Activated T-helper 17 cell treated with anti-CD3 and anti-CD28 coated beads, Interleukin-2, amount 50 U/mL, for 72 hours (primary cell): Measurements from ENCODE around the gene MTARC1. TPM values are rescaled to one million over a fixed set of nuclear protein-coding genes. Genes with fewer than 3 reads are reported as not detected.

ENCODE experiments used
- ATAC-seq: fragments of 150-1000 bp; cut with Tn5 transposase; replicated peaks from 2 replicates; pipeline ENCODE4 v1.10.0; 2021; ENCODE audit warnings: mild to moderate bottlenecking, moderate library complexity
- H3K27ac Mint-ChIP-seq: one replicate; pipeline ENCODE4 v1.8.0; 2022; ENCODE audit warnings: mixed read lengths
- H3K27me3 Mint-ChIP-seq: one replicate; pipeline ENCODE4 v1.8.0; 2022; ENCODE audit warnings: mixed read lengths
- H3K36me3 Mint-ChIP-seq: one replicate; pipeline ENCODE4 v1.8.0; 2022; ENCODE audit warnings: low read depth, mild to moderate bottlenecking, mixed read lengths
- H3K4me1 Mint-ChIP-seq: one replicate; pipeline ENCODE4 v1.8.0; 2022; ENCODE audit warnings: mixed read lengths
- H3K4me3 Mint-ChIP-seq: one replicate; pipeline ENCODE4 v1.8.0; 2022; ENCODE audit warnings: mild to moderate bottlenecking, mixed read lengths
- H3K9me3 Mint-ChIP-seq: one replicate; pipeline ENCODE4 v1.8.0; 2022; ENCODE audit warnings: mixed read lengths
- total RNA-seq, 2 donors: library from RNA; stranded (reverse); gene quantifications; one replicate each; pipeline ENCODE4 v1.2.3, GENCODE V29; 2022

The MTARC1 gene
- total RNA-seq, 2 donors from 2014 or later, result 0.11 TPM; not detected in 1

DNA sequence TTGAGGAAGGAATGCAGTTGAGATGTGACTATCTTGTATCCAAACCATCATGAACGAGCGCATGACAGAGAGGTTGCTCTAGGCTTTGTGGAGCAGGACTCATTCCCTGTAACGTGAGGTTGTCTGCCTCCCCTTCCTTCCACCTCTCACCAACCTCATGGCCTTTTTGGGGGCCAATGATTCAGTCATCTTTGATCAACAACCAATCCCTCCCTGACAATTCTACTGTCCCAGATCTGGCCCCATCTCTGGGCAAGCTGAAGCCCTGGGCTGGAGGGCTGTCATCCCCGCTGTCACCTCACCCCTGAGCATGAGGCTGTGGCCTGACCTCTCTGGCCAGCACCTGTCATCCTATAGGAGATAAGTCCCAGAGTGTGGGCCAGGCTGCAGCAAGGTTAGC, 19.7 kb downstream of the MTARC1 start:
- Mint-ChIP-seq H3K27me3 (peaks cover 36% of the 10 kb centered on the region), H3K36me3 (no peaks in the 10 kb centered on the region), H3K4me3 (no peak overlapping the region), H3K9me3 (no peaks in the 10 kb centered on the region), H3K4me1 (no peaks in the 10 kb centered on the region), H3K27ac (no peak overlapping the region)
- no peak for ATAC-seq

DNA sequence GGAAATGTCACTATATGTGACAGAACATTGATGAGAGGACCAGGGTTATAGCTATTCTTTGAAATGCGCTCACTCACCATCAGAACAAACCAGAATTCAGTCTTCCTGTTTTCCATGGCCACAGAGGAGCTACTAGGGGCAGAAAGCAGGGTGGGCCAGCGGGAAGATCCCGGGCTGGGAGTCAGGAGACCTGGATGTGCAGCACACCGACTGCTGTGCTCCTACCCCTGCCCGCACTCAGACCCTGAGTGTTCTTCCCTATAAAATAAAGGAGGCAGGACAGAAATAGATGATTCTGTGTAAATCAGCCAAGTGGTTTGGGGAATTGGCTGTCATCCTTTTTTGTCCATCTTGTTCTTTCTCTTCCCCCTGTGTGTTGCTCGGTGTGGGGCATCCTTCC, 21.0 kb downstream of the MTARC1 start:
- no peaks in the 10 kb centered on the region for H3K9me3 Mint-ChIP-seq
- H3K27ac Mint-ChIP-seq, result no peak overlapping the region
- H3K36me3 Mint-ChIP-seq, result no peaks in the 10 kb centered on the region
- no peak overlapping the region for H3K4me3 Mint-ChIP-seq
- H3K27me3 Mint-ChIP-seq, result peaks cover 32% of the 10 kb centered on the region
- no peaks in the 10 kb centered on the region for H3K4me1 Mint-ChIP-seq
- no peak for ATAC-seq

DNA sequence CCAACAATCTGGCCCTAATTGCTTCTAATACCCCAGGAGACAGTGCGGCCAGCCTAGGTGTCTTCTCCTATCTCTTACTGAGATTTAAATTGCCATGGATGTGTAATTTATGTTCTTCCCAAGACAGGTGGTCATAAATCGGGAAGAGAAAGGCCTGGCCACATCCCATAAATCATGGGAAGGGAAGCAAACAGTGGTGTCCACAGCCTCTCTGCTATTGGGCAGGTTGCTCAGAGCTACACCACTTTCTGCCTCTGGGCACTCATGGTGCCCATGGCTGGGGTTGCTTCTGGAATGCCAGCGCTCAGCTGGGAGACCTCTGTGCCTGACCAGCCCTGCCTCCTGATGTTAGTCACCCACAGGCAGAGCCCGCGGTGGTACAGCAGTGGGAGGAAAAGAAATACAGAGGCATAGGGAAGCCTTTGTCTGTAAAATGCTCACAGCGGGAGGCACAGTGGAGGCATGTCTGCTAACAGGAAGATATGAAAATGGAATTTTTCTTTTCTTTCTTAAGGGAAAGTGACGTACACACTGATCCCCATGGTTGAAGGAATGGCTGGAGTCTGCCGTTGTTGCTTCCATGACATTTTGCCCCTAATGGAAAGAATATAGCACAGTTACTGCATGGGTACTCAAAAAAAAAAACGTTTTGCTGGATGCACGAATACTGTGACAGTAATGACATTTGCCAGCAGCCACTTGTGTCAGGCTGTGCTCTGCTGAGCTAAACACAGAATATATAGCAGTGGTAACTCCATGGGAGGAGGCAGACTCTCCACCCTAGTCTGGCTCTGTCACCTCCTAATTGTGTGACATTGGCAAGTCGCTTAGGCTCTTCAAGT, 21.9 kb downstream of the MTARC1 start:
- Mint-ChIP-seq H3K27ac (no peak overlapping the region), H3K4me1 (no peaks in the 10 kb centered on the region), H3K36me3 (no peaks in the 10 kb centered on the region), H3K27me3 (peaks cover 29% of the 10 kb centered on the region), H3K4me3 (no peak overlapping the region), H3K9me3 (no peaks in the 10 kb centered on the region)
- ATAC-seq, result no peak

DNA sequence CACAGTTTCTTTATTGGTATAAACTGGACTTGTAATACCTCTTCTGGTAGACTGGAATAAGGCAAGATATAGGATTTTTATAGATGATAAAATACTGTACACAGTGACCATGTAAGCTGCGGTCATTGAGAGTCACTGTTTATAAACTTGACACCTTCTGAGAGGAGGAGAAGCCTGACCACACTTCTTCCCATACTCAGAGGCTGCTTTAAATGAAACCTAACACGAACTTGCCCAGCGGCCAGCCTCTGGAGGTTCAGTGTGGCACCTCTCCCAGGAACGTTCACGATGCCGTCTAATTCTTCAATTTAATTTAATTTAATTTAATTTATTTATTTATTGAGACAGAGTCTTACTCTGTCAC, 22.5 kb downstream of the MTARC1 start:
- Mint-ChIP-seq H3K4me3 (no peak overlapping the region), H3K4me1 (no peaks in the 10 kb centered on the region), H3K27me3 (peaks cover 23% of the 10 kb centered on the region), H3K9me3 (no peaks in the 10 kb centered on the region), H3K27ac (no peak overlapping the region), H3K36me3 (no peaks in the 10 kb centered on the region)
- ATAC-seq, result no peak

DNA sequence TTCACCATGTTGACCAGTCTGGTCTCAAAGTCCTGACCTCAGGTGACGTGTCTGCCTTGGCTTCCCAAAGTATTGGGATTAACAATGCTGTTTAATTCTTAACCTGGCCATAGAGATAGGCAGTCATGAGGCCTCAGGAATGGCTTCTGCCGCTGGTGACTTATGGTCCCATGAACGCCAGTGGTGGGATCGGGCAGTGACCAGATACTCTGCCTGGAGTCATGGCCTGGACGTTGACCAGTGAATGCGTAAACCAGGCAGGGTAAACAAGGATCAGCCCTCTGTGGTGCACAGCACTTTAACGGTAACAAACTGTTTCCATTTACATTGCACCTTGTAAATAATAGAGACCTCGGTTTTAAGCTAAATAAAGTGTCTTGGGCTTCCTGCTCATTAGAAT, 23.0 kb downstream of the MTARC1 start:
- Mint-ChIP-seq H3K27ac (no peak overlapping the region), H3K27me3 (peaks cover 26% of the 10 kb centered on the region), H3K4me1 (no peaks in the 10 kb centered on the region), H3K36me3 (no peaks in the 10 kb centered on the region), H3K9me3 (no peaks in the 10 kb centered on the region), H3K4me3 (peak overlapping the region; percentile 62)
- no peak for ATAC-seq

DNA sequence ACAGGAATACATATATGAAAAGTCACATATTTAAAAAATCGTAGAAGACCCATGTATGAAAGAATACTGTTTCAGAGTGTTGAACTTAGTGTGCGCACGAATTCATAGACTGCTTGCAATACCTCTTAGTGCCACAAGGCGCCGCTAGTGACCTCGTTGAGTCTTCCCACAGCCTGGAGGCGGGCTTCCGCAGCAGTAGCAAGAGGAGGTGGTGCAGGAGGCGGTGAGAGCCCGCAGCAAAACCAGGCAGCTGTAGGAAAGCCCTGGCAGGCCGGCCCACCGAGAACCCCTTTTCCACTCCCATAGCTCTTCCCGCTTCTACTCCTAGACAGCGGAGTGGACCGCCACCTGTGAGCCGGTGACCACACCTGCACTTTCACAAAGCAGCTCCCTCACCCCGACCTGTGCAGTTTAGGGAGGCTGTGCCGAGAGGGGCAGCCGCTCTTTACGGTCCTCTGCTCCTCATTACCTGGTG, 23.5 kb downstream of the MTARC1 start:
- H3K4me3 Mint-ChIP-seq, result peak overlapping the region; percentile 62

DNA sequence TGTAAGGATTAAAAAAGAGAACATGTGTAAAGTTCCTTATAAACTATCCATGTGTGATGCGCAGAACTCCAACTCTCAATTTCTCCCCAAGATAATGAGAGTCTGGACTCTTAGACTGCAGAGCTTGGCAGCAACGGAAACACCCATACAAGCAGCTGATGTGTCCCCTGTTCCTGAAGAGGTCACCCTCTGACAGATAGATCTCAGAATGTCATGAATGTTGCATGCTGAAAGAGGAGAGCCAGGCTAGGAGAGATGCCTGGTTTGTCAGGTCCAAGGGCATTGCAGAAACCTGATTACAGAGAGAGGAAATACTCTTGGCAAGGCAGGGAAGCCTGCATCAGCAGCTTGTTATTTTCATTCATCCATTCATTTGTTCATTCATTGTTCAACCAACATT, 24.2 kb downstream of the MTARC1 start:
- H3K27me3 Mint-ChIP-seq, result peaks cover 22% of the 10 kb centered on the region
- H3K27ac Mint-ChIP-seq, result no peak overlapping the region
- no peaks in the 10 kb centered on the region for H3K36me3 Mint-ChIP-seq
- H3K4me1 Mint-ChIP-seq, result no peaks in the 10 kb centered on the region
- H3K9me3 Mint-ChIP-seq, result no peaks in the 10 kb centered on the region
- no peak for ATAC-seq
- peak overlapping the region; percentile 62 for H3K4me3 Mint-ChIP-seq

More for the DNA sequence above, 23.5 kb downstream of the MTARC1 start:
- Mint-ChIP-seq H3K4me1 (no peaks in the 10 kb centered on the region), H3K27ac (no peak overlapping the region), H3K36me3 (no peaks in the 10 kb centered on the region), H3K9me3 (no peaks in the 10 kb centered on the region), H3K27me3 (peaks cover 22% of the 10 kb centered on the region)
- peak; percentile 81 for ATAC-seq

DNA sequence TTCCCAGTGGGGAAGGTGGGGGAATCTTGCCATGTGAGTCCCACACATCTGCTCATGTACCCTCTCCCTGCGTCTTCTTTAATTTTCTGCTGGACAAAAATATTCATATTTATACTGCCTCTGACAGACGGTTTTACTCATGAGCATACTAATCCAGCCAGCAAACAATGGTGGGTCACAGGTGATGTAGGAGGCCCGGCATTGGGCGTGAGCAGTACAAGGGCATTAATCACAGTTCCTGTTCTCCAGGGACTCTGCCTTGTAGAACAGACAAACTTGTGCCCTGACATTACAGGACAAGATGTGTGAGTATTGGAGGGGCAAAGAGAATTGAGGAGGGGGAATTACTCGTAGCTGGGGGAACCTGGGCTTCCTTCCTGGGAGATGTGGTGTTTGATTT, 25.0 kb downstream of the MTARC1 start:
- H3K27ac Mint-ChIP-seq, result no peak overlapping the region
- peaks cover 19% of the 10 kb centered on the region for H3K27me3 Mint-ChIP-seq
- H3K4me1 Mint-ChIP-seq, result no peaks in the 10 kb centered on the region
- H3K4me3 Mint-ChIP-seq, result no peak overlapping the region
- no peak for ATAC-seq
- no peaks in the 10 kb centered on the region for H3K36me3 Mint-ChIP-seq
- no peaks in the 10 kb centered on the region for H3K9me3 Mint-ChIP-seq

DNA sequence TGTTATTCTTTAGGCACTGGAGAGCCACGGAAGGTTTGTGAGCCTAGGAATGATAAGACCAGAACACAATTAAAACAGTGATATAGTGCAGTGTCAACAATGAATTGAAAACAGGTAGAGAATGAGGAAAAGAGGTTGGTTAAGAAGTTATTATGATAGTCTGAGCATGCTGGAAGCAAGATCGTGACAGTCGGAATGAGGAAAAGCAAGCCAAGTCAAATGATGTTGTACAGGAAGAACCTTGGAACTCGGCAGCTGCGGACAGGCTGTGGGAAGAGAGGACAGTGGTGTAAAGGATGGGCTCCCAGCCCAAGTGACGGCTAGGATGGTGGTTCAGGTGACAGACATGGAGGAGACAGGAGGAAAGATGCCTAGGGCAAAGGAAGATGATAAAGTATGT, 25.6 kb downstream of the MTARC1 start:
- Mint-ChIP-seq H3K9me3 (no peaks in the 10 kb centered on the region), H3K27me3 (peaks cover 19% of the 10 kb centered on the region), H3K4me1 (no peaks in the 10 kb centered on the region), H3K36me3 (no peaks in the 10 kb centered on the region), H3K4me3 (no peak overlapping the region), H3K27ac (no peak overlapping the region)
- ATAC-seq, result no peak

DNA sequence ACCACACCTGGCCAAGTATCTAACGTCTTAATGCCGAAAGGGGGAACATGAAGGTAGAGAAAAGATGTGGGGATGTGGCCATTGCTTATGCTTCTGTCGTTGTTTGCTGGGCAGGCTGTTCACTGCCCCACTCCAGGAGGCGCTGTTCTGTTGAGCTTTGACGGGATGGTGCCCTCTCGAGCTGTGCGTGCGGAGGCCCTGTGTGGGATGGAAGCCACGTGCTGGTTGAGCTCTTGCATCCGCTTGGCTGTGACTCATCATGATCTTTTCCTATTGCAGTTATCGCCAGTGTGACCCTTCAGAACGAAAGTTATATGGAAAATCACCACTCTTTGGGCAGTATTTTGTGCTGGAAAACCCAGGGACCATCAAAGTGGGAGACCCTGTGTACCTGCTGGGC, 26.3 kb downstream of the MTARC1 start:
- H3K27ac Mint-ChIP-seq, result no peak overlapping the region

DNA sequence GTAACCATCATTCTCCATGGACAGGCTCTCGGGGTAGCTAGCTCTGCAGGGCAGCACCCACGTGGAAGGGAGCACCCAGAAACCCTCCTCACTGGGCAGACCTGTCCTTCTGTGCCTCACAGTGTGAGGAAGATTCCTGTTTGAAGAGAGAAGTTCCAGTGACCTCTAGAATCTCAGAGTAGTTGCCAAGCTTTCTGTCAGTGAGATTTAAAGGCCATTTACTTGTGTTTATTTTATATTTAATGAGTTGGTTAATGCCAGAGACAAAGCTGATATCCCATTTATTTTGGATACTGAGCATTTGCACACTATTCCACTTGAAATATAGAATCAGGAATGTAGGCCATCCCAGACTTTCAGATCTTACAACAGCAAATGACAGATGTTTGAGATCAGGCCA, 28.7 kb downstream of the MTARC1 start:
- Mint-ChIP-seq H3K9me3 (no peaks in the 10 kb centered on the region), H3K27me3 (peaks cover 16% of the 10 kb centered on the region), H3K4me3 (no peak overlapping the region), H3K27ac (no peak overlapping the region), H3K4me1 (no peaks in the 10 kb centered on the region), H3K36me3 (no peaks in the 10 kb centered on the region)
- ATAC-seq, result no peak

More for the DNA sequence above, 26.3 kb downstream of the MTARC1 start:
- Mint-ChIP-seq H3K27me3 (peaks cover 16% of the 10 kb centered on the region), H3K36me3 (no peaks in the 10 kb centered on the region), H3K4me1 (no peaks in the 10 kb centered on the region), H3K4me3 (no peak overlapping the region), H3K9me3 (no peaks in the 10 kb centered on the region)
- ATAC-seq, result no peak

DNA sequence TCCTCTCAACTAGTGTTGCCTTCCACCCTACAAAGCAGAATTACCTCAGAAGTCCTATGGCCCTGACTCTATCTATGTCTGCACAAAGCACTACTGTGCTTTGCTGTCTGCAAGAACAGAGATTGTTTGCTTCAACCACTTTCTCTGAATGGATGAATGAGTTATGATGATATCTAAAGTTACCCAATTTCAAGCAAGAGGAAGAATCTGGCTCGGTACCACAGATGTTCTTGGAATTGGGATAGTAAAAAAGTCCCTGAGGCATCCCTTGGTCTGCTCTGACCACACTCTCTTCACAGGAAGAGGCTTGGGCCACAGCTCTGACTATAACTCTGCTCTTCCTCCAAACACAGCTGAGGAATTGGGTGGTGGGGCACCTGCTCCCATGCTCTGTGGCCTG, 31.2 kb downstream of the MTARC1 start:
- H3K27me3 Mint-ChIP-seq, result peaks cover 16% of the 10 kb centered on the region
- H3K9me3 Mint-ChIP-seq, result no peaks in the 10 kb centered on the region
- H3K4me3 Mint-ChIP-seq, result no peak overlapping the region
- H3K27ac Mint-ChIP-seq, result no peak overlapping the region
- no peak for ATAC-seq
- no peaks in the 10 kb centered on the region for H3K36me3 Mint-ChIP-seq
- no peaks in the 10 kb centered on the region for H3K4me1 Mint-ChIP-seq

DNA sequence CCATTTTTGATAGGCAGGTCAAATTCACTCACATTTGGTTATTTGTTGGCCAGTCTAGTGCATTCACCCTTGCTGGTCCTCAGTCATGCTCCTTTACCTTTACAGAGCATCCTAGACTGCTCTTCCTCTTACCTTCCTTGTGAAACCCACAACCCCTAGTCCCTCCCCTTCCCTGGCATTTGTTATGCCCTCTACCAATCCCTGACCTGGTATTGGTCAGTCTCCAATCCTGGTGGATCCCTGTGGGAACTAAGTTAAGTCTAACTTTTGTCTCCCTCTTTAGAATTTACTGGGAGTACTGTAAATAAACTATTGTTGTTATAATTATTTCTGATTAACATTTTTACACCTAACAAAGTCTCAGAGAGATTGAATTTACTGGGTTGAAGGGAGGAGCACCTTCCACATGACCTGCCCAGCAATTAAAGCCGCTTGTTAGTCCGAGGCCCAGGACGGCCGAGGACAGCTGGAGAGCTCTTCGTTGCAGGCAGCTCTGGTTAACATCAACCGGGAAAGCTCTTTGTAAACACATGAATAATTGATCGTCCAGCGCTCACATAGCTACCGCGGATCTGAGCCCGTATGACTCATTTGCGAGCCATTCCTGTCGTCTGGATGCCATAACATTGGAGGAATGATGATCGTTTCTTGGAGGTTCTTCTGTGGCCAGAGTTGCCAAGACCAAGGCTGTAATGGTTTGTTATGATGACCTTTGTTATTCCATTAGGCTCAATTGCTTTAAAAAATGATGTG, 31.9 kb downstream of the MTARC1 start:
- peaks cover 20% of the 10 kb centered on the region for H3K27me3 Mint-ChIP-seq
- no peak overlapping the region for H3K4me3 Mint-ChIP-seq
- no peaks in the 10 kb centered on the region for H3K4me1 Mint-ChIP-seq
- no peaks in the 10 kb centered on the region for H3K9me3 Mint-ChIP-seq
- no peak for ATAC-seq
- H3K27ac Mint-ChIP-seq, result no peak overlapping the region
- no peaks in the 10 kb centered on the region for H3K36me3 Mint-ChIP-seq

DNA sequence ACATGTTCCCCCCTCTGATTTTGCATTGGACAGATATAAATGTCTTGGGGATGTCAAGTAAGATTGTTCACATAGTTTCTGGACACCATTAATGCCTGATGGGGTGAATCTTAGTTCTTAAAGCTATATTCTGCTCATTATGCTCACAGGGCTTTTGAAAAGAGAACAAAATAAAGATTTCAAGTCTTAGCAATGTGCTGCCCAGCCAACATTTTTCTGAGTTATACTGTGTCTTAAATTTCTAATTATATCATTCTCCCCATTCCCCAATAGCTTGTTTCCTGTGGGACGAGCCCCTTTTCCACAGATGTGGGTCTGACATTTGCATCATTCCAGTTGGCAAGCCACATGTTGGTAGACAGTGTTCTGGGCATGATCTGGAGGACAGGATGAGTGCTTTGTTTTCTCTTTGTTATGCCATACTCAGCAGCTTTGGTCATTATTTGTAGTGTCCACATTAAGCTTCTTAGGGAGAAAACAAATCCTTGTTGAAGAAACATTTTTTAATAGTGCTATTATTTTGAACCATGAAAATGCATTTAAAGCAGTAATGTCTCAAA, 32.8 kb downstream of the MTARC1 start:
- Mint-ChIP-seq H3K36me3 (no peaks in the 10 kb centered on the region), H3K27me3 (peaks cover 21% of the 10 kb centered on the region), H3K4me3 (no peak overlapping the region), H3K27ac (no peak overlapping the region), H3K4me1 (no peaks in the 10 kb centered on the region), H3K9me3 (no peaks in the 10 kb centered on the region)
- ATAC-seq, result no peak
